ENCODE data around the gene BCL11A.

- no peak for TF ChIP-seq CTCF (IDR thresholded peaks at IDR 0.05; ENCODE audit: poor library complexity, severe bottlenecking)
- no peak for TF ChIP-seq TAF1 (IDR thresholded peaks at IDR 0.05; ENCODE audit: low read depth)
- TF ChIP-seq EP300 (conservative IDR thresholded peaks at IDR 0.05; ENCODE audit: poor library complexity, severe bottlenecking) = no peak
- no peak for TF ChIP-seq POLR2AphosphoS5 (IDR thresholded peaks at IDR 0.05)
- no peak for TF ChIP-seq REST (IDR thresholded peaks at IDR 0.05; ENCODE audit: borderline replicate concordance)
Observed at GRCh38 chr2:60484133-60484645, 69.3 kb downstream of the BCL11A start.
